HG03469 (cell line): ENCODE data around the gene RAB40C.
A peak's percentile ranks its signal among the peaks of the same experiment; 100 is the strongest.

Experiments used
- ATAC-seq: cut with Tn5 transposase; IDR thresholded peaks from one replicate; pipeline ENCODE4 v1.9.1; 2021; ENCODE audit warnings: mild to moderate bottlenecking, moderate library complexity, moderate number of reproducible peaks; ENCODE audit not compliant: unreplicated experiment

RAB40C gene

GRCh38 chr16:630249-630814, 40.5 kb downstream of the RAB40C start:
- ATAC-seq = no peak

DNA sequence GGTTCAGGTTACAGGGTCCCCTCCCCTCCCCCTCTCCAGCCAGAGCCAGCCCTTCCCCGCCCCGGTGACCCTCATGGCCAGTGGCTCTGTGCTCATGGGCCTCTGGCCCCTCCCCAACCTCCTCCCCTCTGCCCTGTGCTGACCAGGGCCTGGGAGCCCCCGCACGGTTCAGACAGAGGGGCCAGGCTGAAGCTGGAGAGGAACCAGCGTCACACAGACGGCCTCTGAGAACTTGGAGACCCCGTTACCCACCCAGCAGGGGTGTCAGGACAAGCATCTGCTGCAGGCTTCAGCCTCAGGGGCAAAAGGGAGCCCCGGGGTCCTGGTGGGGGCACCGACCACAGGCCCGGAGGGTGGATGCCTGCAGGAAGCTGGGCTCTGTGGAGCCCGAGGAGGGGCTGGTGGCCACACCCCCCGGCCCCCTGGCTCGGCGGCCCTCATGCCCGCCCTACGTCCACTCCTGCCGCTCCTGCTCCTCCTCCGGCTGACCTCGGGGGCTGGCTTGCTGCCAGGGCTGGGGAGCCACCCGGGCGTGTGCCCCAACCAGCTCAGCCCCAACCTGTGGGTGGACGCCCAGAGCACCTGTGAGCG, 41.0 kb downstream of the RAB40C start, which contains the start of gene WFIKKN1:
Gene WFIKKN1 (plus strand): TSS at position 171 of the 591 bp plus-strand sequence. CDS start 269 bp downstream, at position 440.
- ATAC-seq = no peak

DNA sequence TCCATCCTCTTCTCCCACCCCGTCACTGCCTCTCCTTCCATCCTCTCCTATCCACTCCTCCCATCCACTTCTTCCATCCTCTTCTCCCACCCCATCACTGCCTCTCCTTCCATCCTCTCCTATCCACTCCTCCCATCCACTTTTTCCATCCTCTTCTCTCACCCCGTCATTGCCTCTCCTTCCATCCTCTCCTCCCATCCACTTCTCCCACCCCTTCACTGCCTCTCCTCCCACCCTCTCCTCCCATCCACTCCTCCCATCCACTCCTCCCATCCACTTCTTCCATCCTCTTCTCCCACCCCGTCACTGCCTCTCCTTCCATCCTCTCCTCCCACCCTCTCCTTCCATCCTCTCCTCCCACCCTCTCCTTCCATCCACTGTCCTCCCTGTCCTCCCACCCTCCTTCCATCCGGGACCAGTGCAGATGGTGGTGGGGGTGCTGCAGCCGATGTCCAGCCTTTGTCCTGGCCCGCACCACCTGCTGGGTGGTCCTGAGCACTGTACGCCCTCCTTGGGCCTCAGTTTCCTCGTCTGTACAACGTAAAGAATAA, 42.0 kb downstream of the RAB40C start:
- no peak for ATAC-seq

DNA sequence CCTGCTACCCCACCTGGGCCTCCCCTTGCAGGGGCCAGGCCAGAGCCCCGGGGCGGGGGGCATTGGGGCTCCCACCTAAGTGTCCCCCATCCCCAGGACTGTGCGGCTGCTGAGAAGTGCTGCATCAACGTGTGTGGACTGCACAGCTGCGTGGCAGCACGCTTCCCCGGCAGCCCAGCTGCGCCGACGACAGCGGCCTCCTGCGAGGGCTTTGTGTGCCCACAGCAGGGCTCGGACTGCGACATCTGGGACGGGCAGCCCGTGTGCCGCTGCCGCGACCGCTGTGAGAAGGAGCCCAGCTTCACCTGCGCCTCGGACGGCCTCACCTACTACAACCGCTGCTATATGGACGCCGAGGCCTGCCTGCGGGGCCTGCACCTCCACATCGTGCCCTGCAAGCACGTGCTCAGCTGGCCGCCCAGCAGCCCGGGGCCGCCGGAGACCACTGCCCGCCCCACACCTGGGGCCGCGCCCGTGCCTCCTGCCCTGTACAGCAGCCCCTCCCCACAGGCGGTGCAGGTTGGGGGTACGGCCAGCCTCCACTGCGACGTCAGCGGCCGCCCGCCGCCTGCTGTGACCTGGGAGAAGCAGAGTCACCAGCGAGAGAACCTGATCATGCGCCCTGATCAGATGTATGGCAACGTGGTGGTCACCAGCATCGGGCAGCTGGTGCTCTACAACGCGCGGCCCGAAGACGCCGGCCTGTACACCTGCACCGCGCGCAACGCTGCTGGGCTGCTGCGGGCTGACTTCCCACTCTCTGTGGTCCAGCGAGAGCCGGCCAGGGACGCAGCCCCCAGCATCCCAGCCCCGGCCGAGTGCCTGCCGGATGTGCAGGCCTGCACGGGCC, 42.8 kb downstream of the RAB40C start:
- no peak for ATAC-seq

GRCh38 chr16:633336-634050, 43.6 kb downstream of the RAB40C start:
- ATAC-seq = no peak

- no peak for ATAC-seq
Observed at GRCh38 chr16:634051-634670, 44.3 kb downstream of the RAB40C start.

- no peak for ATAC-seq
Observed at GRCh38 chr16:634996-635395, 45.1 kb downstream of the RAB40C start.

GRCh38 chr16:635573-636205, 45.8 kb downstream of the RAB40C start:
- ATAC-seq = no peak

DNA sequence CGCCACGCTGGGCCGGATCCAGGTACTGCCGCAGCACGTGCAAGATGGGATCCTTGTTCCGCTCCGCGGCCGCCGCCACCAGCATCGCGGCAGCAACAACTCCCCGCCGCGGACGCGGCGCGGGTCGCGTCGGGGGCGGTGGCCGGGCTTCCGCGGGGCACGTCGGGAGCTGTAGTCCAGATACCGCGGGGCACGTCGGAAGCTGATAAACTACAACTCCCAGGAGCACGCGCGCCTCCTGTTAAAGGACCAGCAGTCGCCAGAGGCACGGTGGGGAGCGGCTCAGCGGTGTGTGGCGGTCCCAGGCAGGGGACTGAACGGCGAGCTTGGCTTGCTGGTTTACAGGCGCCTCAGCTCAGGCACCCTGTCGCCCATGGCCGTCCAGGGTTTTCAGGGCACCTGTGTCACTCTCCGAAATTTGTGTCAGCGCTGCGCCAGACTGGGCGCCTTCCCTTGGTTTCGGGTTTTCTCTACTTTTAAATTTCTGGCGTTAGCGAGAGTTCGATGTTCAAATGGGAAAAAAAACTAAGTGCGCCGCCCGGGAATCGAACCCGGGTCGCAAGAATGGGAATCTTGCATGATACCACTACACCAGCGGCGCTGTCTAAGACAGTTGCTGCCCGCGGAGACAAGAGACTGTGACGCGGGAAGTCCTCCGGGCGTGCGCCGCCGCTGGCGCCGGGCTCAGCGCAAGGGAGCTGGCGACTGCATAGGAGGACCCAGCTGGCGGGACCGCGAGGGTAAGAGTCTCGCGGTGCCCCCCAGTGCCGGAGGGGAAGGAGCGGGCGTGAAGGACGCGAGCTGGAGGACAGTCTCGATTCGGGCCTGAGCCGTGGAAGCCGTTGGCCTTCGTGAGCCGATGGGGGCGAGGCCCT, 46.6 kb downstream of the RAB40C start, which contains the start of gene METTL26:
Gene METTL26 (minus strand): TSS at position 100 of the 875 bp plus-strand sequence. CDS start 15 bp downstream, at position 85.
- peak; percentile 45 for ATAC-seq

DNA sequence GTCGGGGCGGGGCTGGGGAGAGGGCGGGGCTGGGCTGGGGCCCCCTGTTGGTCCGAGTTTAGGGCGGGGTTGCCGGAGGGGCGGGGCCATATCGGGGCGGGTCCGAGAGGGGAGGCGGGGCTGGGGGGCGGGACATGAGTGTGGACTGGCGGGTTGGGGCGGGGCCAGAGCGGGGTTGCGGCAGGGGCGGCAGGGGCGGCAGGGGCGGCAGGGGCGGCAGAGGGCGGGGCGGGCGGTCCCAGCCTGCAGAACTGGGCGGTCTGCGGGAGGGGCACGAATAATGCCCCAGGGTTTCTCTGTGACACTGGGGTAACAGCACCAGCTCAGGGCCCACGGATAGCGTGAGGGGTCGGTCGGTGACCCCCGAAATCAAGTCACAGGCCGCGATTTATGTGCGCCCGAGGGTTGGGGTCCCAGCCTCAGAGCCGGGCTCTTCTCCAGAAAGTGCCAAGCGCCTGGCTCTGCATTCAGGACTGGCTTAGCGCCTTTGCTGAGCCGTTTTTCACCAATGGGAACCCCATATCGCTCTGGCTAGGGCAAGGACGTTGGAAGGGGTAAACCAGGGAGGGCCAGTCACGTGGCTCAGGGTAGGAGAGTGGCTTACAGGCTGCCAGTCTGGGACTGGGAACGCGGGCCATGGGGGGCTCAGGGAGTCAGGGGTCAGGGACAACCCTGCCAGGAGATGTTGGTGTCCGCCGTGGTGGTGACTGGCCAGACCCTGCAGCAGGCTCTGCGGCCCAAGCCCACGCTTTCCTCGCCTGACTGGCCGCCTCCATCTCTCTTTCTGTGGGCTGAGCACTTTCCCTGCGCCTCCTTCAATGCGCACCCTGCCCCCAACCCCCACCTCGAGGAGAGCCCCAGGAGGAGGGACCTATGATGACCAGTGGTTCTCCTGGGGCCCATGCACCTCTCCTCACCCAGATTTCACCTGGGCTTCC, 47.5 kb downstream of the RAB40C start:
- ATAC-seq = no peak

- no peak for ATAC-seq
Observed at GRCh38 chr16:638034-638543, 48.2 kb downstream of the RAB40C start.

GRCh38 chr16:638836-639235, 49.0 kb downstream of the RAB40C start:
- ATAC-seq = no peak

GRCh38 chr16:640614-641013, 50.7 kb downstream of the RAB40C start:
- no peak for ATAC-seq

- ATAC-seq = peak; percentile 32
Observed at GRCh38 chr16:641326-642188, 51.7 kb downstream of the RAB40C start, which contains the start of gene MCRIP2. TSS of gene MCRIP2 (plus strand) at chr16:641828. CDS start at chr16:641992, 164 bp downstream.

DNA sequence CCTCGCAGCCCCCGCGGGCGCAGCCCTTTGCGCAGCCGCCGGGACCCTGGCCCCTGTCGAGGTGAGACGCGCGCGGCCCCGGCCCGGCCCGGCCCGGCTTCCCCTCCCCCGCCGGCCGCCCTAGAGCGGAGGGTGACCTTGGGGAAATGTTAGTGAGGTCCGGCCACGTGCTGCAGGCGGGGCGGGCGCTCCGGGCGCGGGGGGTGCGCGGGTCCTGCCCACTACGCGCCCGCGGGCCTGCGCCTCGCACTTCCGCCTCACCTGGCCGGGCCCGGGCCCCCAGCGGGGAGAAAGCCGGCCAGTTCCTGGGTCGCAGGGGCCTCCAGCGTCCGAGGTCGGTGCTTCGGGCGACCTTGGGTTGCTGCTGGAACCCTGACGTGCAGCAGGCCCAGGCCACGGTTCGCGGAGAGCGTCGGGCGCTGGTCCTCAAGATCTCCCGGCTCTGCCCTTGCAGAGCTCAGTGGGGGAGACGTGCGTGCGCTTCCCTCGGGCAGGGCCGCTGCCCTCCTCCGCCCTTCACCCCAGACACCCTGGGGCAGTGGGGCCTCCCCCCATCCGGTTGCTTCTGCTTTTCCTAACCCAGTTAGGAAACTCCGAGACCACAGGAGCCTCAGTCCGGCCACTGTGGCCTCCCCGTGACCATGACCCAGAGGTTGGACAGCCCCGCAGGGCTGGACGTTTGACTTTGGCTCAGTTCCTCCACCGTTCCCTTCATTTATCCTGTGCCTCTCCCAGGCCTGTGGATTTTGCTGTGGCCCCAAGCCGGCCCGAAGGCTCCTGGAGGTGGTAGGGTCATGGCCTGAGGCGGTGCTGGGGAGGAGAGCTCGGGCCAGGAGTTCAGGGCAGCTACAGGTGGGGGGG, 52.6 kb downstream of the RAB40C start:
- peak; percentile 22 for ATAC-seq

DNA sequence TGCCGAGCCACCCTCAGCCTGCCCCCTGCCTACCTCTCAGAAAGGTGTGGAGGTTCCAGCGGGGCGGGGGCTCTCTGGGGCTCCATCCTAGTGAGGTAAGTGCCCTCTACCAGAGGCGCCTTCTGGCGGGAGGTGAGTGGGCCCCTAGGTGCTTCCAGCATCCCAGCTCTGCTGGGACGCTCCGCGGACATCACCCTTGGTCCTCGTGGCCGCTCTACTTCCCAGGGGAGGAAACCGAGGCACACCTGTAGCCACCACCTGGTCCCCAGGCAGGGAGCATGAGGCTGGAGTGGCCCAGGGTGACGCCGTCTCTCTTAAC, 53.1 kb downstream of the RAB40C start:
- no peak for ATAC-seq
